HEK293 (cell line): ENCODE measurements around the gene SPTBN2.
"Not testable (repeated sequence)": the region's sequence is repeated elsewhere in the genome, so short reads cannot be mapped to it uniquely, and the experiment has no call there.

Experiments used
- CTCF ChIA-PET: fragments of 350-600 bp; formaldehyde crosslinking; extraction: SDS; loops from one replicate; lab custom pipeline; 2021; ENCODE audit warnings: antibody characterized with exemption; lab: Yijun Ruan, JAX
- POLR2A ChIA-PET: fragments of 300-600 bp; formaldehyde crosslinking; extraction: SDS; loops from one replicate; lab custom pipeline; 2020; ENCODE audit warnings: antibody characterized with exemption, inconsistent platforms; lab: Yijun Ruan, JAX
- H3K27ac ChIP-seq: fragments of 200-500 bp; sonication (Bioruptor generic); 2 replicates; pipeline ENCODE4 v1.5.1; 2014; ENCODE audit warnings: low read depth, low read length, control low read depth, inconsistent platforms; ENCODE audit errors: extremely low read depth
- H3K36me3 ChIP-seq, 2 experiments: fragments of 200-500 bp in 1 of 2; sonication (Bioruptor generic) in 1 of 2; 1 replicate in 1 of 2; 2 replicates in 1 of 2; pipeline ENCODE4 v1.5.1; 2014 to 2017; ENCODE audit warnings: inconsistent platforms in 2 of 2, low read length in 2 of 2; ENCODE audit not compliant: control insufficient read depth in 2 of 2, insufficient read depth in 1 of 2
- H3K4me1 ChIP-seq: fragments of 200-500 bp; sonication (Bioruptor generic); 2 replicates; pipeline ENCODE4 v1.5.1; 2014; ENCODE audit warnings: mild to moderate bottlenecking, low read length, inconsistent platforms; ENCODE audit not compliant: control insufficient read depth, insufficient read depth
- H3K4me3 ChIP-seq: 2 replicates; pipeline ENCODE4 v1.5.1; 2011; ENCODE audit warnings: low read depth, mild to moderate bottlenecking, control low read depth, low read length, moderate library complexity
- H3K9me3 ChIP-seq: fragments of 200-500 bp; sonication (Bioruptor generic); 2 replicates; pipeline ENCODE4 v1.5.1; 2014; ENCODE audit warnings: low read depth, low read length, inconsistent platforms; ENCODE audit not compliant: control insufficient read depth, insufficient read depth
- EGR2 ChIP-seq: fragments of 450-650 bp; formaldehyde crosslinking; IDR thresholded peaks from 2 replicates; pipeline ENCODE4 v1.5.1; 2016; ENCODE audit warnings: low read depth, missing biosample characterization, missing genetic modification characterization
- FEZF1 ChIP-seq: fragments of 450-650 bp; formaldehyde crosslinking; IDR thresholded peaks from 2 replicates; pipeline ENCODE4 v1.5.1; 2016; ENCODE audit warnings: missing biosample characterization, missing genetic modification characterization
- GLI2 ChIP-seq: fragments of 450-650 bp; formaldehyde crosslinking; IDR thresholded peaks from 2 replicates; pipeline ENCODE4; 2017; ENCODE audit warnings: missing biosample characterization, missing genetic modification characterization, low read depth, borderline replicate concordance
- GLIS1 ChIP-seq: fragments of 450-650 bp; formaldehyde crosslinking; IDR thresholded peaks from 2 replicates; pipeline ENCODE4 v1.5.1; 2016; ENCODE audit warnings: missing biosample characterization, missing genetic modification characterization
- HOXC10 ChIP-seq: sonication (generic); formaldehyde crosslinking; IDR thresholded peaks from 2 replicates; pipeline ENCODE4 v1.8.1; 2023; ENCODE audit warnings: mild to moderate bottlenecking, missing genetic modification reagents
- IKZF3 ChIP-seq: fragments of 450-650 bp; IDR thresholded peaks from 2 replicates; pipeline ENCODE4 v1.5.0; 2018; ENCODE audit warnings: missing biosample characterization, mild to moderate bottlenecking, missing genetic modification characterization, moderate library complexity
- MZF1 ChIP-seq: fragments of 450-650 bp; formaldehyde crosslinking; IDR thresholded peaks from 2 replicates; pipeline ENCODE4 v1.5.1; 2017; ENCODE audit warnings: missing biosample characterization, missing genetic modification characterization, borderline replicate concordance
- PRDM1 ChIP-seq: fragments of 450-650 bp; formaldehyde crosslinking; IDR thresholded peaks from 2 replicates; pipeline ENCODE4; 2016; ENCODE audit warnings: missing biosample characterization, missing genetic modification characterization
- SP3 ChIP-seq: fragments of 450-650 bp; formaldehyde crosslinking; IDR thresholded peaks from 2 replicates; pipeline ENCODE4 v1.5.1; 2016; ENCODE audit warnings: missing biosample characterization, missing genetic modification characterization
- ZBTB17 ChIP-seq: fragments of 450-650 bp; formaldehyde crosslinking; IDR thresholded peaks from 2 replicates; pipeline ENCODE4 v1.5.1; 2016; ENCODE audit warnings: missing biosample characterization, missing genetic modification characterization
- ZBTB7A ChIP-seq: fragments of 450-650 bp; formaldehyde crosslinking; IDR thresholded peaks from 2 replicates; pipeline ENCODE4 v1.5.1; 2016; ENCODE audit warnings: low read depth, missing biosample characterization, missing genetic modification characterization
- ZIC2 ChIP-seq: fragments of 450-650 bp; formaldehyde crosslinking; IDR thresholded peaks from 2 replicates; pipeline ENCODE4 v1.5.1; 2016; ENCODE audit warnings: missing biosample characterization, missing genetic modification characterization
- ZNF335 ChIP-seq: fragments of 450-650 bp; formaldehyde crosslinking; conservative IDR thresholded peaks from 2 replicates; pipeline ENCODE4 v1.5.1; 2016; ENCODE audit warnings: missing biosample characterization, missing genetic modification characterization
- ZNF366 ChIP-seq: fragments of 450-650 bp; formaldehyde crosslinking; conservative IDR thresholded peaks from 2 replicates; pipeline ENCODE4 v1.5.1; 2016; ENCODE audit warnings: missing biosample characterization, missing genetic modification characterization
- ZNF391 ChIP-seq: fragments of 450-650 bp; formaldehyde crosslinking; IDR thresholded peaks from 2 replicates; pipeline ENCODE4 v1.5.1; 2016; ENCODE audit warnings: low read depth, missing biosample characterization, missing genetic modification characterization, borderline replicate concordance
- ZNF404 ChIP-seq: fragments of 450-650 bp; formaldehyde crosslinking; IDR thresholded peaks from 2 replicates; pipeline ENCODE4 v1.5.1; 2017; ENCODE audit warnings: missing biosample characterization, missing genetic modification characterization
- ZNF549 ChIP-seq: fragments of 450-650 bp; IDR thresholded peaks from 2 replicates; pipeline ENCODE4 v1.5.1; 2018; ENCODE audit warnings: missing biosample characterization, missing genetic modification characterization, mild to moderate bottlenecking, inconsistent platforms, moderate library complexity
- ZNF561 ChIP-seq: fragments of 450-650 bp; IDR thresholded peaks from 2 replicates; pipeline ENCODE4 v1.5.1; 2018; ENCODE audit warnings: missing biosample characterization, missing genetic modification characterization, borderline replicate concordance
- ZNF596 ChIP-seq: fragments of 450-650 bp; IDR thresholded peaks from 2 replicates; pipeline ENCODE4 v1.5.0; 2018; ENCODE audit warnings: missing biosample characterization, mild to moderate bottlenecking, missing genetic modification characterization, moderate library complexity
- ZSCAN23 ChIP-seq: fragments of 450-650 bp; formaldehyde crosslinking; IDR thresholded peaks from 2 replicates; pipeline ENCODE4 v1.5.1; 2016; ENCODE audit warnings: missing biosample characterization, missing genetic modification characterization
- TF ChIP-seq, protein P1 (sequence below): fragments of 450-650 bp; formaldehyde crosslinking; IDR thresholded peaks from 2 replicates; pipeline ENCODE4 v1.5.1; 2016; ENCODE audit warnings: missing biosample characterization, missing genetic modification characterization

The SPTBN2 gene

GRCh38 chr11:66727282-66728037 is 1.6 kb downstream of the SPTBN2 start (continued):
- no peak for TF ChIP-seq ZNF391
- TF ChIP-seq HOXC10 (CRISPR knock-in tag), result no peak
- TF ChIP-seq ZNF596 (tag by site-specific recombination), result no peak
- TF ChIP-seq ZNF404 (tag by site-specific recombination), result no peak
- TF ChIP-seq FEZF1, result no peak
- TF ChIP-seq, protein P1, sequence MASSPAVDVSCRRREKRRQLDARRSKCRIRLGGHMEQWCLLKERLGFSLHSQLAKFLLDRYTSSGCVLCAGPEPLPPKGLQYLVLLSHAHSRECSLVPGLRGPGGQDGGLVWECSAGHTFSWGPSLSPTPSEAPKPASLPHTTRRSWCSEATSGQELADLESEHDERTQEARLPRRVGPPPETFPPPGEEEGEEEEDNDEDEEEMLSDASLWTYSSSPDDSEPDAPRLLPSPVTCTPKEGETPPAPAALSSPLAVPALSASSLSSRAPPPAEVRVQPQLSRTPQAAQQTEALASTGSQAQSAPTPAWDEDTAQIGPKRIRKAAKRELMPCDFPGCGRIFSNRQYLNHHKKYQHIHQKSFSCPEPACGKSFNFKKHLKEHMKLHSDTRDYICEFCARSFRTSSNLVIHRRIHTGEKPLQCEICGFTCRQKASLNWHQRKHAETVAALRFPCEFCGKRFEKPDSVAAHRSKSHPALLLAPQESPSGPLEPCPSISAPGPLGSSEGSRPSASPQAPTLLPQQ (tag by site-specific recombination), result no peak
- peak; percentile 56 for TF ChIP-seq ZIC2 (tag by site-specific recombination)
- TF ChIP-seq ZNF335 (tag by site-specific recombination), result peak; percentile 35; the same call in 1 of the 2 replicates

GRCh38 chr11:66725647-66726046 is 3.4 kb downstream of the SPTBN2 start:
- CTCF ChIA-PET, result interaction anchor here (0.6 to 2.0 kb wide), 6 partner anchors 9 to 1046 kb away, joined by 3 to 8 read pairs (median 6); no protein-coding TSS in a partner anchor
- POLR2A ChIA-PET, result interaction anchor here (0.6 to 2.0 kb wide), 3 partner anchors 18 to 118 kb away, joined by 3 to 7 read pairs (median 3); no protein-coding TSS in a partner anchor
- no peaks in the 10 kb centered on the region; a peak in 1 of 3 replicates for H3K36me3 ChIP-seq
- H3K9me3 ChIP-seq, result no peaks in the 10 kb centered on the region
- no peak overlapping the region for H3K27ac ChIP-seq
- no peak for TF ChIP-seq MZF1 (tag by site-specific recombination)
- peak; percentile 20; the same call in 1 of the 2 replicates for TF ChIP-seq GLIS1 (tag by site-specific recombination)
- no peak overlapping the region for H3K4me3 ChIP-seq
- H3K4me1 ChIP-seq, result peaks cover 4% of the 10 kb centered on the region; the same call in 1 of the 2 replicates

DNA sequence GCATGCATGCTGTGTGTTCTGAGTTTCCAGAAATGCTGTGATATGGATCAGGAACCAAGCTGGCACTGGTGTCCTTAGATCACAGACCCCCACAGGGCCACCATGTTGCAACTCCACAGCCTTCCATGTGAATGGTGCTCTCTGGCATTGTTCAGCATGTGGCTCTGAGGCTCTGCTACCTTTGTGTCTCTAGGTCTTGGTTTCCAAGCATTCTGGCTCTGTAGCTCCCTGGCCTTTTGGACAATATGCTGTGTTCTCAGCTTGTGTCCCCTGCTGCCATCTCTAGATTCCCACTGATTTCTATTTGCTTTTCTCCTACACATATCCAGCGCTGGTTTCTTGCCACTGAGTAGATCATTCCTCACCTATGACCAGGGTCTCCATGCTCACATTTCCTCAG is 3.9 kb downstream of the SPTBN2 start:
- ChIA-PET POLR2A (interaction anchor here (2.0 kb wide), 1 partner anchor 18 kb away, joined by 7 read pairs; no protein-coding TSS in a partner anchor), CTCF (interaction anchor here (0.6 to 2.0 kb wide), 5 partner anchors 31 to 1046 kb away, joined by 3 to 8 read pairs (median 3); no protein-coding TSS in a partner anchor)
- Histone ChIP-seq H3K36me3 (peaks cover 0 to 1% of the 10 kb centered on the region in 2 experiments; a peak in 2 of 3 replicates), H3K4me1 (peaks cover 8% of the 10 kb centered on the region; the same call in 1 of the 2 replicates), H3K4me3 (no peak overlapping the region), H3K27ac (no peak overlapping the region), H3K9me3 (no peaks in the 10 kb centered on the region)
- TF ChIP-seq ZIC2 (tag by site-specific recombination), result peak; percentile 74; the same call in 1 of the 2 replicates
- no peak for TF ChIP-seq ZNF366

- H3K9me3 ChIP-seq, H3K4me3 ChIP-seq, H3K27ac ChIP-seq: not testable (repeated sequence)
- ChIA-PET CTCF (interaction anchor here (0.7 to 1.3 kb wide), 4 partner anchors 29 to 284 kb away, joined by 3 to 10 read pairs (median 4); no protein-coding TSS in a partner anchor), POLR2A (interaction anchor here (0.9 to 2.0 kb wide), 2 partner anchors 19 to 21 kb away, joined by 4 to 7 read pairs; no protein-coding TSS in a partner anchor)
- H3K4me1 ChIP-seq, result peaks cover 11% of the 10 kb centered on the region; the same call in 1 of the 2 replicates
- H3K36me3 ChIP-seq, result peaks cover 0 to 11% of the 10 kb centered on the region in 2 experiments; a peak in 2 of 3 replicates
These were observed 4.8 kb downstream of the SPTBN2 start for GRCh38 chr11:66724167-66724566.

DNA sequence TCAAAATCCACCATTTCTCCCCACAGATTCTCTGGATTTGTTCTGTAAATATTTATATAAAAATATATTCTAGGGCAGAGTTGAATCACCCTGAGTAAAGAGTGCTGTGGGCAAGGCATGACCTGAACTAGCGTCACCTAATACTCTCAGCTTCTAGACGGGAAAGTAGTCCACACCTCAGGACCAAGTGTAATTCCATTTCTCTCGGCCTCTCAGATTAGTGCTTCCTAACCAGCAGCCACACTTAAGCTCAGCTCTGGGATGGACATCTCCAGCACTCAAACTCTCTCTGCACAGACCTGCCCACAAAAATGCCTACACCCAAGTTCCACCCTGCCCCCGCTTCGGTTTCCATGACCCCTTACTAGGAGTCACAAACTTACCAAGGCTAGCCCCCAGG is 5.3 kb downstream of the SPTBN2 start:
- H3K4me1 ChIP-seq, result peaks cover 11% of the 10 kb centered on the region; the same call in 1 of the 2 replicates
- ChIA-PET CTCF (interaction anchor here (0.8 to 1.2 kb wide), 2 partner anchors 29 to 30 kb away, joined by 3 to 4 read pairs; no protein-coding TSS in a partner anchor), POLR2A (interaction anchor here (0.9 kb wide), 1 partner anchor 22 kb away, joined by 4 read pairs; no protein-coding TSS in a partner anchor)
- peaks cover 0 to 15% of the 10 kb centered on the region in 2 experiments; a peak in 2 of 3 replicates for H3K36me3 ChIP-seq
- H3K4me3 ChIP-seq, result no peak overlapping the region
- TF ChIP-seq ZSCAN23 (tag by site-specific recombination) (no peak), ZBTB17 (tag by site-specific recombination) (no peak), HOXC10 (CRISPR knock-in tag) (no peak), SP3 (tag by site-specific recombination) (no peak), ZNF549 (tag by site-specific recombination) (no peak), ZNF561 (tag by site-specific recombination) (no peak), IKZF3 (tag by site-specific recombination) (no peak), ZBTB7A (tag by site-specific recombination) (no peak), PRDM1 (no peak), EGR2 (no peak), GLI2 (tag by site-specific recombination) (no peak)
- H3K9me3 ChIP-seq, result no peaks in the 10 kb centered on the region
- H3K27ac ChIP-seq, result no peak overlapping the region
